HG03432 (cell line): Measurements from ENCODE around the gene ZNF143.
"Not testable (repeated sequence)": the region's sequence is repeated elsewhere in the genome, so short reads cannot be mapped to it uniquely, and the experiment has no call there.

Experiments used
- ATAC-seq: cut with Tn5 transposase; IDR thresholded peaks from one replicate; pipeline ENCODE4 v1.9.1; 2021; ENCODE audit warnings: mild to moderate bottlenecking, moderate library complexity; ENCODE audit not compliant: unreplicated experiment

ZNF143 gene

DNA sequence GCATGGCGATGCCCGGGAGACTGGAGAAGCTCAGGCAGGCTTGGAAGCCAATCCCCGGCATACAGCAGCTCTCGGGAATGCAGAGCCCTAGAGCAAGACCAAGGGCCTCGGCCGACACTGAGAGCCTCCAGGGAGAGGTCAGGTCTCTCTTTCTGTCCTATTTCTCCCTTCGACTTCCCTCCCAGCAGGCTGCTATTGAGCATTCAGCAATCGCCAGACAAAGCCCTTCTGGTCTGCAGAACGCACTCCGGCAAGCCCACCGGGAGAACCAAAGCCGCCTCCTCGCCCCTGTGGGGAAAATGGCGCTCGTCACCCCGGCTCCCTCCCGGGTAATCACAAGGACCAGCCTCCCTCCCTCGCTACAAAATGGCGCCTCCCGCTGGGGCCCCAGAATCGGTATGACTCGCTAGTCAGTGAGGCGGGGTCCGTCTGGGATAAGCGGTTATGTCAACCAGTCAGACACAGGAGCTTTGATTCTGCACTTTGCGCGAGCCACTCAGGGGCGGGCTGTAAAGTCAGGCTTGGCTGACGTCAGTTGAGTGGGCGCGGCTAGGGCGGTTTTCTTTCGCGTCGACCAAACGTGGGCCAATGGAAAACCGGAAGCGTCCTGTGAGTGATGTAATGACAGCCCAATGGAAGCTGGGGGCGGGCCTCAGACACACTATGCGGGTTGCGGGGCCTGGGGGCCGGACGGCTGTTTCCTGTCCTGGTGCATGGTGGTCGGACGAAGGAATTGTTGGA lies at the start of gene ZNF143:
Gene ZNF143, plus strand, starts transcription at position 691 of the 741 bp plus-strand sequence. CDS start 10,297 bp downstream, outside the sequence.
- peak; percentile 85 for ATAC-seq

DNA sequence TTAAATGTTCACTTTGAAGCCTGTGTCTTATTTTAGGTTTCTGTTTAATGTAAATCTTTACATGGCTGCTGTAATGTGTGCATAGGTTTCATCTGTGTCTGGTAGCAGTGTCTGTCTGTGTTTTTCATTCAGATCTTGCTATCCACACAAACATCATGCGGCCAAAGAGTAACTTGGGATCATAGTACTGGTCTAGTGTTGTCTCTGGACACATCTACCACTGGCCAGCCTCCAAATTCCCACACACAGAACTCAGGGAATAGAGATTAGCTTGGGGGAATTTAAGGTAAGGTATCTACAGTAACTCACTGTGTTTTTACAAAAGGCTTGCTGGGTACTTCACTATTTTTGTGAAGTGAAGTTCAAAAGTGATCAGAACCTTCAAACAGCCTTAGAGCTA lies 32.1 kb upstream of the ZNF143 start:
- ATAC-seq = no peak

DNA sequence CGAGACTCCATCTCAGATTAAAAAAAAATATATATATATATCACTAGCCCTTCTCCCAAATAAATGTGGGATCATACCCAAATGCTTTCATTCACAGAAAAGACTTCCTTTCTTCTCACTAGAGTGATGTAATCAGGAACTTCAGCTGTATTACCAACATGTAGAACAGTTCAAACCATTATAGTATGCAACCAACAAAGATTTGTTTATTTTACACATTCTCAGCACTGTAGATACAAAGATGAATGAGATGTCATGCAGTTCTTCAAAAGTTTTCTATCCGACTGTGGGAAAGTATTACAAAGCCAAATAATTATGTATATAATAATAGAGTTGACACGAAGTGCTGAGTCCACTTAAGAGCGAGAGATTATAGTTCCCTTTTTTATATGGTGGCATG lies 22.2 kb upstream of the ZNF143 start:
- no peak for ATAC-seq

DNA sequence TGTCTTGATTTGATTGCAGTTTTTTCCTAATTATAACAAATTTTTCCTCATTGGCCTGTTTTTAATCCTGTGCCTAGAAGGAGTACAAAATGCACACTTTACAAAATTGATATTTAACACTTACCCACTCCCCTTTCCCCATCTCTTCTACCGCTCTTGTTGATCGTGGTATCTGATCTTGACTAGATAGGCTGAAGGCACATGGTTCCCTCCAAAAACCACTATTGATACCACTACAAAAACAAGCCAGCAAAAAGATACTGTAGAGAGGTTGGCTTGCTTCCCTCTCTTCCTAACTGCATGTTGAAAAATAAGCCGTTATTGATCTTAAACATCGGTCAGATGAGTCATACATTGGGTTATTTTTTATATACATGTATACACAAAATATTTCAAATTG lies 14.6 kb upstream of the ZNF143 start:
- ATAC-seq = no peak

DNA sequence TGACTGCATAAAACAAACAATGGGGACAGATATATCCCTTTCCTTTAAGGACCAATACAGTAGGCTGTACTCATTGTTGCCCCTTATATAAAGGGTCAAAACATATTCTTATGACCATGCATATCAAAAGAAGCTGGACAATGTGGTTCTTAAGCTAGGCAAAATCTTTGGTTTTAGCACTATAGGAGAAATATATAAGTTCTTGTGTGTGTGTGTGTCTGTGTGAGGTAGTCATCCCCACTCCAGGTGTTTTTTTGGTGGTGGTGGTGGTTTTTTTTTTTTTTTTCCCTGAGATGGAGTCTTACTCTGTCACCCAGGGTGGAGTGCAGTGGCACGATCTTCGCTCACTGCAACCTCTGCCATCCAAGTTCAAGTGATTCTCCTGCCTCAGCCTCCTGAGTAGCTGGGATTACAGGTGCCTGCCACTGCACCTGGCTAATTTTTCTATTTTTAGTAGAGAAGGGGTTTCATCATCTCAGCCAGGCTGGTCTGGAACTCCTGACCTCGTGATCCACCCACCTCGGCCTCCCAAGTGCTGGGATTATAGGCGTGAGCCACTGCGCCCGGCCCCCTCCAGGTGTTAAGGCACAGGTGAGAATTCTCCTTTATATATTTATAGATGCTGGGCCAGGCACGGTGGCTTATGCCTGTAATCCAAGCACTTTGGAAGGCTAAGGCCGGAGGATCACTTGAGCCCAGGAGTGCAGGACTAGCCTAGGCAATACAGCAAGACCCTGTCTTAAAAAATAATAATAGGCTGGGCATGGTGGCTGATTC lies 12.0 kb upstream of the ZNF143 start:
- no peak for ATAC-seq

GRCh38 chr11:9452023-9452422 lies 8.8 kb upstream of the ZNF143 start:
- ATAC-seq = not testable (repeated sequence)

DNA sequence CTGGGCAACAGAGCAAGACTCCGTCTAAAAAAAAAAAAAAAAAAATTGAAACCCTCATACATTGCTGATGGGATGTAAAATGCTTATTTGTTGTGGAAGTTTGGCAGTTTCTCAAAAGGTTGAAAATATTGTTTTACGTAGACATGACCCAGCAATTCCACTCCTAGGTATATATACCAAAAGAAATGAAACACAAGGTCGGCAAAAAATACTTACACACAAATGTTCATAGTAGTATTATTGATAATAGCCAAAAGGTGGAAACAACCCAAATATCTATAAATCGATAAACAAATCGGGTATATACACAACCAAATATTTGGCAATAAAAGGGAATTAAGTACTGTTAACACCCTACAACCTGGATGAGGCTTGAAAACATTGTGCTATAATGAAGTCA lies 5.1 kb upstream of the ZNF143 start:
- no peak for ATAC-seq

- no peak for ATAC-seq
Observed at GRCh38 chr11:9459667-9460321, 1.0 kb upstream of the ZNF143 start.

- peak; percentile 59 for ATAC-seq
Observed at GRCh38 chr11:9461063-9461759, 399 bp downstream of the ZNF143 start.

DNA sequence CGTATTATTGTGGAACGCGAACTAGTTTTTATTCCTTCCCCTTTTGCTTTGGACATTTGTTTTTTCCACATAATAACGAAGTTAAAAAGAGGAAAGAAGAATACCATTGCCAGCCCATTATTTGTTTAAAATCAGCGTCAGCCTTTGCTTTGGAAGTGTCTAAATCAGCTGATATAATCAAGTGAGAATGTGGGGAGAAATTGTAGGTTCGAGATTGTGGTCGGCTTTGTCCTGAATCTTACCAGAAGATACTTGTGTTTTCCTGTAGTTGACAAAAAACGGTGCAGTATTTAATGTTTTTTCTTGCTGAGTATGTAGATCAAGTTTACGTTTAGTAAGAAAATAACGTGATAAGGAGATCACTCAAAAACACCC lies 935 bp downstream of the ZNF143 start:
- no peak for ATAC-seq

- no peak for ATAC-seq
Observed at GRCh38 chr11:9462172-9462799, 1.5 kb downstream of the ZNF143 start.

- ATAC-seq = no peak
Observed at GRCh38 chr11:9462806-9463537, 2.2 kb downstream of the ZNF143 start.

DNA sequence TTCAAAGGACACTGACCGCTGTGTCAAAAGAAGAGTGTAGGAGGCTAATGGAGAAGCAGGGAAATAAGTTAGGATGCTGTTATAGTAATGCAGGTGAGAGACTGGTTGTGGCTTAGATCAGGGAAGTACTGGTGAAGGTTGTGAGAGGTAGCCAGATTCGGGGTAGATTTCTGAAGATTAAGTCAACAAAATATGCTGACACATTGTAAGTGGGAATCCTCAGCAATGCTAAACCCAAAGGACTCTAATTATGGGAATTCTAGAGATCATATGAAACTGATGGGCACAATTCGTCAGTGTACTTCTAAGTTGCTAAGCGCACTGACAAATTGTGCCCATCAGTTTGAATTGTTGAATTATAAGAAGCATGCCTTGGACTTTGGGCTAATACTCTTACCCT lies 10.0 kb downstream of the ZNF143 start:
- ATAC-seq = no peak

GRCh38 chr11:9473408-9473807 lies 12.6 kb downstream of the ZNF143 start:
- ATAC-seq = no peak

DNA sequence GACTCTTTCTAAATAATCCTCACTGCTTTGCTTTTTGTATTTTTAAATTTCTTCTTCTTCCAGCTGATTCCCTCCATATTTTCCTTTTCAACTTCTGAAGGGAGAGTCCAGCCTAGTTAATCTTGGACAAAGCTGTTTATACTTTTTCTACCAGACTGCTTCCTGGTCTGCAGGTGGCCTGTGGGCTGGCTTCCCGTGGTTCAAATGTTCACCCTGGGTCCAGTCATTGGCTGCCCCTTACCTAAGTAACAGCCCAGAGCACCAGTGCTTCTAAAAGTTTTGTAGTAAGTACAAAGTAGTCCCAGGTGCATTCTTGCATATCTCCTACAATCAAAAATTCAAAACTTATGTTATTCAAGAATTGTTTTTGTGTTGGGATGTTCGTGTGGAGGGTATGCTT lies 19.1 kb downstream of the ZNF143 start:
- no peak for ATAC-seq

- ATAC-seq = no peak
Observed at GRCh38 chr11:9489080-9489765, 28.4 kb downstream of the ZNF143 start.

DNA sequence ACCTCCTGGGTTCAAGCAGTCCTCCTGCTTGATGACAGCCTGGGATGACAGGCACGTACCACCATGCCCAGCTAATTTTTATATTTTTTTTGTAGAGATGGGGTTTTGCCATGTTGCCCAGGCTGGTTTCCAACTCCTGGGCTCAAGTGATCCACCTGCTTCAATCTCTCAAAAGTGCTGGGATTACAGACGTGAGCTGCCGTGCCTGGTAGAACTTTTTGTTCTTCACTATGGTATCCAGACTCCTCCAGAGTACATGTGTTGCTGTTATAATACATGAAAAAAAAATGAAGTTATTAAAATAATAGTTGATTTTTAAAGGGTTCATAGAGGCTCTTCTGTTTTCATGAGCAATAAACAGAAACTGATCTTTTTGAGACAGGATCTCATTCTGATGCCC lies 29.6 kb downstream of the ZNF143 start:
- no peak for ATAC-seq

DNA sequence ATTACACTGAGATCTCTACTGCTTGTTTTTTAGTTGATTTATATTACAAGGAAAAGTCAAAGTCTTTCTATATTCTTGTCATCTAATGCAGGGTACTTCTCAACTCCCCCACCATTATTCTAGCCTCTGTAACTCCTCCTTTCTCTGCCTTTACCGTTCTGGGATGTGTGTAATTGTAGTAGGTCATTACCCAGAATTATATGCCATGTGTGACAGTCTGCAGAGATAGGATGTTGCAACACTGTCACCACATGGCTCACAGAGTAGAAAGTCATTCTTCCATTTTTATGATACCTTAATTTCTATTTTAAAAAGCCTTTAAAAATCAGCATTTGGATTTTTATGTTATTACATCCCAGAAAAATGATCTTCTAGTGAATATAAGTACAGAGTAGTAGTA lies 32.7 kb downstream of the ZNF143 start:
- ATAC-seq = no peak

DNA sequence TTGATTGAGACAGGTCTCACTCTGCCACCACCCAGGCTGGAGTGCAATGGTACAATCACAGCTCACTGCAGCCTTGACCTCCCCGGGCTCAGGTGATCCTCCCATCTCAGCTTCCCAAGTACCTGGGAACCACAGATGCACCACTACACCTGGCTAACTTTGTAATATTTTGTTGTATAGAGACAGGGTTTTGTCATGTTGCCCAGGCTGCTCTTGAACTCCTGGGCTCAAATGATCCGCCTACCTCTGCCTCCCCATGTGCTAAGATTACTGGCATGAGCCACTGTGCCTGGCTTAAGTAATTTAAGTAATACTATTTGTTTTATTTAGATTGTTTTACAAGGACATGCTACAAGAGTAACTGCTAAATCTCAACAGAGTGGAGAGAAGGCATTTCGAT lies 33.5 kb downstream of the ZNF143 start:
- no peak for ATAC-seq
